Inflammatory macrophage (primary cell): Measurements from ENCODE around the gene NEU4.

Source experiments
- DNase-seq, 2 donors: peaks; one replicate each; pipeline ENCODE4 v3.0.0-alpha.2; 2020 to 2022

The NEU4 gene

DNA sequence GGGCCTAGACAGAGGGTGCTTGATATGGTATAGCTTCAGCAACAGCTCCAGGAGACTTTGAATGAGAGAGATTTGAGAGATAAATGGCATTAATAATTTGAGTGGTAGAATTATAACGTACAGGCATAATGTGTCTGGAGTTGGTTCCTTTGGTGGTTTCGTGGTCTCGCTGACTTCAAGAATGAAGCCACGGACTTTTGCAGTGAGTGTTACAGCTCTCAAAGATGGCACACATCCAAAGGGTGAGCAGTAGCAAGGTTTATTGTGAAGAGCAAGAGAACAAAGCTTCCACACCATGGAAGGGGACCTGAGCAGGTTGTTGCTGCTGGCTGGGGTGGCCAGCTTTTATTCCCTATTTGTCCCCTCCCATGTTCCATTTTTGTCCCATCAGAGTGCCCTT is 26.6 kb downstream of the NEU4 start:
- no peak for DNase-seq

- peak in 1 of 2 donors; percentile 4 for DNase-seq
Observed at GRCh38 chr2:241836292-241836691, 27.3 kb downstream of the NEU4 start.

DNA sequence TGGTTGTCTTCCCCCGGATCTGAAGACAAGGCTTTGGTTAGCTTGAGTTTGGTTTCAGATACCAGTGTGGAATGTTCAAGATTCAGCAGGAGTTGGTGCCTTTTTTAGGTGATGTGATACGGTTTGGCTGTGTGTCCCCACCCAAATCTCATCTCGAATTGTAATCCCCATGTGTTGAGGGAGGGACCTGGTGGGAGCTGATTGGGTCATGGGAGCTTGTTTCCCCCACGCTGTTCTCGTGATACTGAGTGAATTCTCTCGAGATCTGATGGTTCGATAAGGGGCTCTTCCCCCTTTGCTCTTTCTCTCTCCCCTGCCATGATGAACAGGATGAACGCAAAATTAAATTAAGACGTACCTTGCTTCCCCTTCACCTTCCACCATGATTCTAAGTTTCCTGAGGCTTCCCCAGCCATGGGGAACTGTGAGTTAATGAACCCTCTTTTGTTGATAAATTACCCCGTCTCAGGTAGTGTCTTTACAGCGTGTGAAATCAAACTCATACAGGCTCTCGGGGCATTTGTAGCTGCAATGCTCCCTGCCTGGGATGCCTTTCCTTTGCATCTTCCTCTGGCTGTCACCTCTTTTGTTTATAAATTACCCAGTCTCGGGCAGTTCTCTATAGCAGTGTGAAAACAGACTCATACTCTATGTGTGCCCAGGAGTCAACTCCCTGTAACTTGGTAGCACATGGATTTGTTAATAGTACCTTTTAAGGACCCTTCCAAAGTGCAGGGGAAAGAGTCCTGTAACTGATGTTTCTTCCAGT is 28.4 kb downstream of the NEU4 start:
- DNase-seq, result no peak

GRCh38 chr2:241841181-241842066 is 32.4 kb downstream of the NEU4 start:
- no peak for DNase-seq

- DNase-seq, result no peak
Observed at GRCh38 chr2:241842067-241842415, 33.0 kb downstream of the NEU4 start.

DNA sequence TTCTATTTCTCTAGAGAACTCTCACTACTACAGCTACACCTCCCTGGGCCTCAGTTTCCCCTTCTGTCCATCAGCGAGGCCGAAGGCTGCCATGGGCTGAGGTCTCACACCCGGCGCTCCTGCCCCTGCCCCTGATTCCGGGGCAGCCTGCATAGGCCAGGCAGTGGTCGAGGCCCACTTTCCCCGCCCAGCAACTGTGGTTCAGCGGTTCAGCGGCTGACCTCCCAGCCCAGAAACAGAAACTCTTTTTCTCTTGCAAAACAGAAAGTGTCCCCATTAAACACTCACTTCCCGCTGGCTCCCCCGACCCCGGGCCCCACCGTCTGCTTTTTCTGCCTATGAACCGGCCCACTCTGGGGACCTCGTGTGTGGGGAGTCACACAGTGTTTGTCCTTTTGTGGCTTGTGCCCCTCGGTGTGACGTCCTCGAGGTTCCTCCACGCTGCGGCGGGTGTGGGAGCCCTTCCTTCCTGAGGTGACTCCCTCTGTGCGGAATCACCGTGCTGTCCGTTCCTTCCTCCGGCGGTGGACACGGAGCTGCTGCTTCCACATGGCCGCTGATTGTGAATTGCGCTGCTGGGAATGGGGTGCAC is 33.7 kb downstream of the NEU4 start:
- peak; percentile 87 to 92 for DNase-seq

DNA sequence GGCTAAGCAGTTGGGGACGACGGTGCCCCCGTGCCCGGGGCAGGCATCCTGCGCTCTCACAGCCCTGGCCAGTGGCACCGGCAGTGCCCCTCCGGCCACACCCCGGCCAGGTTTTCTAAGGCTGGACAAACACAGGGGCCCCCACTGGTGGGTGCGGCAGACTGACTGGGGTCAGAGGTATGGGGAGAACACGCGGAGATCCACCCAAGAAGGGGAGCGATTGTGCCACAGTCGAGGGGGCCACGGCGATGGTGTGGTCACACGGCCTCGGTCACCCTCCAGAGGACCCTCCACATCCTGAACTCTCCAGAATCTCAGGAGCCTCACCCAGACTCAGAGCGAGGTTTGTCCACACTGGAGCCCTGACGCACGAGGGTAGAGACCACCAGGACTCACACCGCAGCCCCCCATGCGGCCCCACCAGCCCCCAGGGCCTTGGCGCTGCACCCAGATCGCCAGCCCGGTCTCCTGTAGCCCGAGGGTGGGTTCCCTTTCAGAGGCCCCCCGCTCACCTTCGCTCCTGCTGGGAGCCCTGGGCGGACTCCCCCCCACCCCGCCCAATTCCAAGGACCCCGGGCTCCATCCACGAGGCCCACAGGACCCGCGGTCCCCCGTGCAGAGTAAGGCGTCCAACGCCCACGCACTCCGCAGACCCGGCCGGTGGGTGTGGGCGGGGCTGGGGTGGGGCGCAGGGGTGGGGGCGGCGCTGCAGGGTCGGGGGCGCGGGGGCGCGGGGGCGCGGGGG is 34.5 kb downstream of the NEU4 start:
- no peak for DNase-seq

- peak; percentile 54 to 72 for DNase-seq
Observed at GRCh38 chr2:241844066-241844728, 35.2 kb downstream of the NEU4 start.

GRCh38 chr2:241844831-241845578 is 36.0 kb downstream of the NEU4 start:
- DNase-seq, result no peak

- DNase-seq, result no peak
Observed at GRCh38 chr2:241846406-241846805, 37.4 kb downstream of the NEU4 start.

- DNase-seq, result no peak
Observed at GRCh38 chr2:241848761-241849615, 40.0 kb downstream of the NEU4 start.

DNA sequence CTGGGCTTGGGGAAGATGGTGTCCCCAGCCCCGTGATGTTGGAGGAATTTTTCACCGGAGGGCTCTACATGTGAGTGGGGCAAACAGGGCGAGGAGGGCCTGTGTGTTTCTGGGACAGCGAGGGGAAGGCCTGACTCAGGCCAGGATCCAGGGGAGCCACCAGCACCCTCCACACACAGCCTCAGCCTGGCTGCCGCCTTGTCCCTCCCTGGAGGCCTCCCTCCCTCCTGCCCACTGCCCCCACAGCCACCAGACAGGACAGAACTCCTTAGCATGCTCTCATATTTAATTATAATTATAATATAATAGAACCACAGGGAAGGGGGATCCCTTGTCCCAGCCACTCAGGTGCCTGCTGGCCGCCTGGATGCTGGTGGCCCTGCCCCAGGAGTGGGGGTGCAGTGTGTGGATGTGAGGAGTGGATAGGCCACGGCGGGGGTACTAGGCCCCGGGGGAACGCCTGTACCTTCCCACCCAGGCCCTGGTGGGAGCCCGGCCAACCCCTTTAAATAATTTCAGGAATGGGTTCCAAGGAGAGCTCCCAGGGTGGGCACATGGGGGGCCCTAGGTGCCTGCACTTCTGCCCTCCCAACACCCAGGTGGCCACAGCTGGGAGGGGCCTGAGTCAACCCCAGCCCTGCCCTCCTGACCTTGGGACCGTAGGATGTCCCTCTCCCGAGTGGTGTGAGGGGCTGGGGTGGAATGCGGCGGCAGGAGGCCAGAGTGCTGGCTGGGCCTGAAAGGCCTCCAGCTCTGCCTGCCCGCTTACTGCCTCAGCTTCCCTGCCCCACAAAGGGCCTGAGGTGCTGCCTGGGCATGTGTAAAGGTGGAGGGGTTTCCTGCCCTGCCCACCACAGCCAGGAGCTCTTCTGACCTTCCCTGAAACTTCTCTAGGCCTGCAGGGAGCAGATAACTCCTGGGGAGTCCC is 40.9 kb downstream of the NEU4 start:
- no peak for DNase-seq

DNA sequence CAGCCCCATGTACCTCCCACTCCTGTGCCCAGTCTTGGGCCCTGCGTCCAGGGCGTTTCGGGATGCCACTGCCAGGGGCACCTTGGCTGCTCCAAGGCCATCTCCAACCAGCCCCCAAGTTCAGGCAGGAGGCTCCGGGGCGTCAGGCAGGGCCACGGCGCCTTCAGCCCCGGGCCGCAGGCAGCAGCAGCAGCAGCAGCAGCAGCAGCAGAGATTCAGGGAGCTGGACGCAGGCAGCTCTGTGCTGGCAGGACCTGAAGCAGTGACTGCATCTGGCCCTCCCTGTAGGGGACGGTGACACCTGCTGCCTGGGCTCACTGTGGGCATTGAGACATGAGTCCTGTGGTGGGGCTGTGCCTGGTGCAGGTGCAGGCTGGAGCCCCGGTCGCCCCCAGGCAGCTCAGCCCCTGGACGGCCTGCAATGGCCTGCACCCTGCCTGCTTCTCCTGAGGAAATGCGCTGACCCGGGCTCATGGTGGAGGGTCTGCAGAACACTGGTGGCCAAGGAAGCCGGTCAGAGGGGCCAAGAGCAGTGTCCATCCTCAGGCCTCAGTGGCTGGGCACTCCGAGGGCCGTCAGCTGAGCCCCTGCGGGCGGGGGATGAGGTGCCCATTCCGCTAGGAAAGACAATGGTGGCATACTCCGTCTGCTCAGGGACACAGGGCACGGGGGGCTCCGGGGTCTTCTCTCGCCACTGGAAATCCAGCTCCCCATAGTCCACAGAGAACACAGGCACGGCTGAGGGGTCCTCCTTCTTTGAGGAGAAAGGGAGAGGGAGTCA is 41.7 kb downstream of the NEU4 start:
- DNase-seq, result no peak

DNA sequence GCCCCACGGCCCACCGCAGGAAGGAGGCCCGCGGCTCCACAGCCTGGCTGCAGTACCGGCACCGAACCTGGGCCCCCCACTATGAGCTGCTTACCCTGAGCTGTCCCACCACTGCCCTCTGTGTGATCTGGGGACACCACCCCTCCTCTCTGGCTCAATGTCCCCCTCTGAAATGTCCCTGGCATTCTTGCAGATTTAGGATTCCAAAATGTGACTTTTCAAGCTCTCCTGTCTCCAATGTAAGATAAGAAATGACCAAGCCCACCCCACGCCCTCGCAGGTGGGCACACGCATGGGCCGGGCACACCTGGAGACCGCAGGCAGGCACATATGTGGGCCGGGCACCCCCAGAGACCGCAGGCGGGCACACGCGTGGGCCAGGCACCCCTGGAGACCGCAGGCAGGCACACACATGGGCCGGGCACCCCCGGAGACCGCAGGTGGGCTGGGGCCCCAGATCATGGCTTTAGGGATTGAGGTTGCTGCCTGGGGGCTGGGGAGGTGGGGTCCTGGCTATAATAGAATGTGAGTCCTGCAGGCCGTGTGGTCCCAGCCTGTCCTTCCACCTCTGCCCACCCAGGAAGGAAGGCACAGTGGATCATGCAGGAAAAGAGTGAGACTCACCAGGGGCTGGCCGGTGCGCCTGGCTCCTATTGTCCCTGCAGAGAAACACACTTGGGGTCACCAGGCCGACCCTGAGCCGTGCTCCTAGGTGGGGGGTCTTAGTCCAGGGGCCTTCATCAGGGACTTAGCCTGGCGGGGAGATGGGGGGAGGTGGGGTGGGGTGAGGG is 42.5 kb downstream of the NEU4 start:
- DNase-seq, result no peak

DNA sequence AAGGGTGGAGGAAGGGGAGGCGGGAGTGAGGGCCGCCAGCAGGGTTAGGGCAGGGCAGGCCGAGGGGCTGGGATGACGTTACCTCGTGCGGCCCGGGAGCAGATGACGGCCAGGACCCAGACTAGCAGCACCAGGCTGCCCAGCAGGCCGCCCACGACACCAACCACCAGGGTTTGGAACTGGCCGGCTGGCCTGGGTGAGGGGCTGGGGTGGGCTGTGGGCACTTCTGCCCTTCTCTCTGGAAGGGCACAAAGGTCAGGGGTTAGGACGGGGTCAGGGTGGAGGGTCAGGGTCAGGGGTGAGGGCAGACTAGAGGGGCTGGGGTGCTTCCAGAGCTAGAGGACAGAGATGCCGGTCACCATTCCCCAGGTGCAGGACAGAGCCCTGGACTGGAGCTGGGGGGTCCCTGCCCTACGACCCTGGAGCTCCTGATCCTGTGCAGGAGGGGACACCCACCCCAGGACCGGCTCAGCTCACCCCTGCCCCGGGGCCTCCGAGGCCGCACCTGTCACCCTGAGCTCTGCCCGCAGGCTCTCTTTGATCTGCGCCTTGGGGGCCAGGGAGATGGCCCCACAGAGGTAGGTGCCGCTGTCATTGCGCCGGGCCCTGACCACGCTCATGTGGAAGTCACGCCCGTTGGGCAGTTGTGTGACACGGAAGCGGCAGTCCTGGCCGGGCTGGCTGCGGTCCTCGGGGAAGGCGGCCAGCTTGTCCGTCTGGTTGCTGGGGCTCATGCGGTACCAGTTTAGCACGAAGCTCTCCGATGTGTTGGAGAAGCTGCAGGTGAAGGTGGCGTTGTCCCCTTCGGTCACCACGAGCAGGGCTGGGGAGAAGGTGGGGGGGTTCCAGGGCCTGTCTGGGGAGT is 43.4 kb downstream of the NEU4 start:
- no peak for DNase-seq

DNA sequence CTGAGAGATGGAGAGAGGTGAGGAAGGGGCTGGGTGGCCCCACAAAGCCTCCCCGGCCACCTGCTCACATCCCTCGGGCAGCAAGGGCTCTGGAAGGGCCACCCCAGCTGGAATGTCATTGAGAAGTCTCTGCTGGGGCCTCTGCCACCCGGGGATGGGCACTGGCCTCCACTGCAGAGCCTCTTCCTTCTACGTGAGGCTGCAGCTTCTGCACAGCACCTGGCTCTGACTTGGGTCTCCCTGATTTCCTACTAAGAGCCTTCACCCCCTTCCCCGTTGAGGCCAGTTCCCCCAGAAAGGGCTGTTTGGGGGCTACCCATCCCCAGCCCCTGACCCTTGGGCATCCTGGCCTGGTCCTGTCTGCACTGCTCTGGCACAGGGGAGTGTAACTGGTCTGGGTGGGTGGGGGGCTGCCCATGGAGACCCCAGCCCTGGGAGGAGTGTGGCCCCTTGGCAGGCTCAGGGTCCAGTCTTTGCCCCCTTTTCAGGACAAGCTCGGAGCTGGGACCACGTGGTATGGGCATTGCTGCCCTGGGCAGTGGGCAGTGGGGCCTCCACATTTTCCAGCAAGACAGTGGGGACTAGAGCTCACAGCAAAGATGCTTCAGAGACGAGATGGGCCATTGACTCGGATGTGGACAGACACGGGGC is 44.1 kb downstream of the NEU4 start:
- DNase-seq, result no peak
